ENCODE data around the gene NUCB1. TPM values are rescaled to one million over a fixed set of nuclear protein-coding genes. Genes with fewer than 3 reads are reported as not detected.

The NUCB1 gene
- total RNA-seq, 1 experiment from 2014 or later, result 153 TPM

- no peak overlapping the region for H3K4me3 Mint-ChIP-seq
- no peak for DNase-seq (ENCODE audit: low spot score)
- H3K4me1 Mint-ChIP-seq, result peaks cover 20% of the 10 kb centered on the region
- peaks cover 4% of the 10 kb centered on the region for H3K9me3 Mint-ChIP-seq
- no peaks in the 10 kb centered on the region for H3K27me3 Mint-ChIP-seq (ENCODE audit: low read depth)
- ChIA-PET POLR2A (interaction anchor here (0.6 to 1.2 kb wide), 2 partner anchors 125 to 127 kb away, joined by 3 to 4 read pairs; no protein-coding TSS in a partner anchor), CTCF (interaction anchor here (0.6 to 2.6 kb wide), 17 partner anchors 8 to 347 kb away, joined by 3 to 60 read pairs (median 14); partner anchors contain the start of genes BAX, DHDH, GYS1 and RUVBL2)
- TF ChIP-seq NR3C1 (CRISPR knock-in tag; conservative IDR thresholded peaks at IDR 0.05; ENCODE audit: low read depth), result no peak
- TF ChIP-seq NFATC4 (CRISPR knock-in tag; IDR thresholded peaks at IDR 0.05), result no peak
- TF ChIP-seq ZNF317 (CRISPR knock-in tag; IDR thresholded peaks at IDR 0.05; ENCODE audit: borderline replicate concordance, low read depth), result no peak
- TF ChIP-seq ZNF138 (CRISPR knock-in tag; conservative IDR thresholded peaks at IDR 0.05), result no peak
- no peak for TF ChIP-seq ETV6 (CRISPR knock-in tag; IDR thresholded peaks at IDR 0.05)
- H3K36me3 Mint-ChIP-seq, result peaks cover 58% of the 10 kb centered on the region
- peak; percentile 8 for ATAC-seq
- no peak overlapping the region for H3K27ac Mint-ChIP-seq
These were observed 69.4 kb downstream of the NUCB1 start for GRCh38 chr19:48969276-48970138.

DNA sequence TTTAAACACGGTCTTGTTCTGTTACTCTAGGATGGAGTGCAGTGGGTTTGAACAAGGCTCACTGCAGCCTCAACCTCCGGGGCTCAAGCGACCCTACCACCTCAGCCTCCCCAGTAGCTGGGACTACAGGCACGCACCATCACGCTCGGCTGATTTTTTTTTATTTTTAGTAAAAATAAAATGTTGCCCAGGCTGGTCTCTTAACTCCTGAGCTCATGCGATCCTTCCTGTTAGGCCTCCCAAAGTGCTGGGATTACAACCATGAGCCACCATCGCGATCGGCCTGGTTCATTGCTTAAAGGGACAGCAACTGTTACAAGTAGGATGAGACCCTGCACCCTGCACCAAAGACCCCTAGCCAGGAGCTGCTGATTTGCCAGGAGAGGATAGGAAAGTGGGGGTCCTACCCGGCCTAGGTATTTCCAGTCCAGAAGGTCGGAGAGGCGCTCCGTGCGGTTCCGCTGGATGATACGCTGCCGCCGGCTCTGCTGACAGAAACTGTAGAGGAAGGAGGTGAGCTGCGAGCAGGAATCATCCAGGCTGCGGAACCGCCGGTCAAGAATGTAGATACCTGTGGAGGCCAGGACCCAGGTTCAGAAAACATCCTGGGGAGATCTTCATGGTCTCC is 70.1 kb downstream of the NUCB1 start:
- Mint-ChIP-seq H3K4me3 (no peak overlapping the region), H3K27me3 (ENCODE audit: low read depth) (no peaks in the 10 kb centered on the region), H3K4me1 (peaks cover 17% of the 10 kb centered on the region), H3K9me3 (peaks cover 4% of the 10 kb centered on the region), H3K36me3 (peaks cover 59% of the 10 kb centered on the region), H3K27ac (no peak overlapping the region)
- ChIA-PET CTCF (interaction anchor here (0.5 to 2.6 kb wide), 75 partner anchors 9 to 468 kb away, joined by 3 to 60 read pairs (median 6); partner anchors contain the start of genes BAX, CA11, CGB2 and CGB7), POLR2A (interaction anchor here (0.5 to 1.2 kb wide), 7 partner anchors 23 to 163 kb away, joined by 3 to 10 read pairs (median 4); partner anchors contain the start of genes GYS1, NUCB1 and RUVBL2)
- TF ChIP-seq AFF4 (CRISPR knock-in tag; IDR thresholded peaks at IDR 0.05; ENCODE audit: borderline replicate concordance), result no peak
- TF ChIP-seq SP1 (CRISPR knock-in tag; conservative IDR thresholded peaks at IDR 0.05), result no peak
- TF ChIP-seq FOXJ3 (CRISPR knock-in tag; IDR thresholded peaks at IDR 0.05; ENCODE audit: borderline replicate concordance), result no peak
- TF ChIP-seq ZNF121 (CRISPR knock-in tag; IDR thresholded peaks at IDR 0.05), result no peak
- ATAC-seq (no peak), DNase-seq (ENCODE audit: low spot score) (no peak)

- peaks cover 4% of the 10 kb centered on the region for H3K9me3 Mint-ChIP-seq
- H3K4me1 Mint-ChIP-seq, result peaks cover 15% of the 10 kb centered on the region
- H3K27me3 Mint-ChIP-seq (ENCODE audit: low read depth), result no peaks in the 10 kb centered on the region
- TF ChIP-seq RELA (CRISPR knock-in tag; IDR thresholded peaks at IDR 0.05; ENCODE audit: borderline replicate concordance), result no peak
- peak; percentile 23; the same call in 1 of the 2 replicates for TF ChIP-seq FOXP1 (CRISPR knock-in tag; IDR thresholded peaks at IDR 0.05; ENCODE audit: borderline replicate concordance)
- TF ChIP-seq SOX15 (CRISPR knock-in tag; IDR thresholded peaks at IDR 0.05), result no peak
- TF ChIP-seq ZNF121 (CRISPR knock-in tag; IDR thresholded peaks at IDR 0.05), result no peak
- TF ChIP-seq, protein P1, sequence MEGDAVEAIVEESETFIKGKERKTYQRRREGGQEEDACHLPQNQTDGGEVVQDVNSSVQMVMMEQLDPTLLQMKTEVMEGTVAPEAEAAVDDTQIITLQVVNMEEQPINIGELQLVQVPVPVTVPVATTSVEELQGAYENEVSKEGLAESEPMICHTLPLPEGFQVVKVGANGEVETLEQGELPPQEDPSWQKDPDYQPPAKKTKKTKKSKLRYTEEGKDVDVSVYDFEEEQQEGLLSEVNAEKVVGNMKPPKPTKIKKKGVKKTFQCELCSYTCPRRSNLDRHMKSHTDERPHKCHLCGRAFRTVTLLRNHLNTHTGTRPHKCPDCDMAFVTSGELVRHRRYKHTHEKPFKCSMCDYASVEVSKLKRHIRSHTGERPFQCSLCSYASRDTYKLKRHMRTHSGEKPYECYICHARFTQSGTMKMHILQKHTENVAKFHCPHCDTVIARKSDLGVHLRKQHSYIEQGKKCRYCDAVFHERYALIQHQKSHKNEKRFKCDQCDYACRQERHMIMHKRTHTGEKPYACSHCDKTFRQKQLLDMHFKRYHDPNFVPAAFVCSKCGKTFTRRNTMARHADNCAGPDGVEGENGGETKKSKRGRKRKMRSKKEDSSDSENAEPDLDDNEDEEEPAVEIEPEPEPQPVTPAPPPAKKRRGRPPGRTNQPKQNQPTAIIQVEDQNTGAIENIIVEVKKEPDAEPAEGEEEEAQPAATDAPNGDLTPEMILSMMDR (IDR thresholded peaks at IDR 0.05), result peak; percentile 85
- TF ChIP-seq HMGXB4 (CRISPR knock-in tag; IDR thresholded peaks at IDR 0.05), result 0 out of 2 replicates have a peak, but pooled peaks have one; percentile 24
- no peak for TF ChIP-seq MXD4 (CRISPR knock-in tag; IDR thresholded peaks at IDR 0.05; ENCODE audit: borderline replicate concordance)
- ChIA-PET POLR2A (interaction anchor here (0.5 to 1.2 kb wide), 6 partner anchors 22 to 164 kb away, joined by 3 to 10 read pairs (median 4); partner anchors contain the start of genes GYS1, NUCB1 and RUVBL2), CTCF (interaction anchor here (0.6 to 2.6 kb wide), 74 partner anchors 9 to 469 kb away, joined by 3 to 60 read pairs (median 6); partner anchors contain the start of genes BAX, CA11, CGB2 and CGB7)
- H3K4me3 Mint-ChIP-seq, result no peak overlapping the region
- DNase-seq (ENCODE audit: low spot score) (peak; percentile 91), ATAC-seq (peak; percentile 84)
- peak overlapping the region; percentile 80; the same call in 1 of the 2 replicates for H3K27ac Mint-ChIP-seq
- H3K36me3 Mint-ChIP-seq, result peaks cover 57% of the 10 kb centered on the region
These were observed 70.8 kb downstream of the NUCB1 start for GRCh38 chr19:48970923-48971395.

All from WTC11 (cell line).